Measurements from ENCODE around the gene PATL1.

PATL1 gene

DNA sequence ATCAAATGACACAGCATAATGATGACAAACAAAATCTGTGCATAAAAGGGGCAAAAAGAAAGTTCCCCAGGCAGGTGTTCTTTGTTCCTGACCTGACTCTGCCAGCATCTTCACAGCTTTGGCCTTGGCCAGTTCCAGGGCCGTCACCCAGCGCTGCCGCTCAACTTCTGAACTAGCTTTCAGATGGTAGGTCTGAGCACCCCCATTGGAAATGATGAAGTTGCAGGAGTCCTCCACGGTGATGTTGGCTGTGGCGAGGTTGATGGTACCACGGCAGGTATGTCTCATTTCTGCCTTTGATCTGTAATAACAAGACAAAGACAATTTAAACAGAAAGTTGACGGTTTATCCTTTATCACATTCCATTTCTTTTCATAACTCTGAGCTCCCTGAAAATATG is 58.5 kb downstream of the PATL1 start:
- peaks cover 24 to 97% (median 75%) of the 10 kb centered on the region in 11 experiments; a peak in 19 of 22 replicates for H4K20me1 ChIP-seq
- TF ChIP-seq Cebpa-rat (IDR thresholded peaks at IDR 0.05), result no peak
- no peaks in the 10 kb centered on the region for H3K9me3 ChIP-seq (replicated peaks in 1 of 11)
- no peak overlapping the region for H3K4me2 ChIP-seq
- no peaks in the 10 kb centered on the region for H3K27me3 ChIP-seq
- H3K4me3 ChIP-seq, result no peak overlapping the region
- peaks cover 56 to 85% (median 69%) of the 10 kb centered on the region in 11 experiments for H3K36me3 ChIP-seq
- no peak overlapping the region for H3K9ac ChIP-seq
- no peak overlapping the region for H3K27ac ChIP-seq
- peaks cover 26 to 35% (median 32%) of the 10 kb centered on the region in 10 experiments for H3K4me1 ChIP-seq

DNA sequence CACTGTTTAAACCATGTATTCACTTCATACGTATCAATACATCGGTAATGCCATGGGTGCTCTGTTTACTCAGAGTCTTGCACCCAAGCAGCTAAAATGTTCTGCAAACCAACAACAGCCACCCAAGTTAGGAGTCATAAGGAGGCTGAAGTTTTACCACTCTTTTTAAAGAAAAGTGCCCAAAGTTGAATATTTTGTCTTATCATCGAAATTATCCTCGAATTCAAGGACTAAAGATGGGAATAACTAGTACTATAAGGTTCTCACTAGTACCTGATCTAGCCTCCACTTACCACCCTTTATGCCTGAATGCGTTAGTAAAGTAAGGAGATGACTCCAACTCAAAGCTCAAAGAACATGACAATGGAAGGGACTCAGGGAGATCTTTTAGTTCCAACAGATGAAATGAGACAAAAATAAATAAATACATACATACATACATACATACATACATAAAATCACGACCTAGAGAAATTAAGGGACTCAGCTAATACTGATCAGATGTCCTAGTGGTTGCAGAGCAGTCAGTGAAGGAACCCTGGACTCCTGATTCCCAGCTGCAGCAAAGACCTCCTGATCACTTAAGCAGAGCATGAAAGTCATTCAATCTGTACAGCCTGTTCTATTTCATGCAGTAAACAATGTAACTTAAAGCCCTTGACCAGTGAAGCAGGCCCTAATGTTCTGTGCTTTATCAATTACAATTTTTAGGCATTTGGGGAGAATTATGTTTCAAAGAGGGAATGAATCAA is 61.0 kb downstream of the PATL1 start:
- Histone ChIP-seq H4K20me1 (peaks cover 23 to 97% (median 78%) of the 10 kb centered on the region in 11 experiments; a peak in 19 of 22 replicates), H3K4me2 (no peak overlapping the region), H3K4me3 (no peak overlapping the region), H3K36me3 (peaks cover 80 to 100% (median 92%) of the 10 kb centered on the region in 11 experiments), H3K27ac (no peak overlapping the region), H3K27me3 (no peaks in the 10 kb centered on the region), H3K9me3 (replicated peaks in 1 of 11) (no peaks in the 10 kb centered on the region), H3K4me1 (peaks cover 7 to 16% (median 12%) of the 10 kb centered on the region in 10 experiments), H3K9ac (no peak overlapping the region)
- no peak for TF ChIP-seq Cebpa-rat (IDR thresholded peaks at IDR 0.05)

DNA sequence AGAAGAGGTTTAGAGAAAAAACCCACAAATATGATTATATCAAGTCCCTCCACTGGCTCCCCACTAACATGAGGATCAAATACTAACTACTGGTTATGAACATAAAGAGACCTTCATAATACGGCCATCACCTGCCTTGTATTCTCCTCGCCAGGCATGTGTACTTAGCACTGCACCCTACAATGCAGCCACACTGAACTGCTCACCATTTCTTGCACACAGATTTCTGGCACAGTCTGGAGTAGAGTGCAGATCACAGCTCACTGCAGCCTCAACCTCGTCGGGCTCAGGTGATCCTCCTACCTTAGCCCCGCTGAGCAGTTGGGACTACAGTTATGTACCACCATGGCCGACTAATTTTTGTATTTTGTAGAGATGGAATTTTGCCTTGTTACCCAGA is 66.4 kb downstream of the PATL1 start:
- H3K9ac ChIP-seq, result no peak overlapping the region
- TF ChIP-seq Cebpa-rat (IDR thresholded peaks at IDR 0.05), result no peak
- H4K20me1 ChIP-seq, result peaks cover 11 to 63% (median 53%) of the 10 kb centered on the region in 11 experiments; a peak in 18 of 22 replicates
- no peaks in the 10 kb centered on the region for H3K27me3 ChIP-seq
- H3K4me3 ChIP-seq, result no peak overlapping the region
- H3K36me3 ChIP-seq, result peaks cover 99 to 100% (median 100%) of the 10 kb centered on the region in 11 experiments
- H3K4me1 ChIP-seq, result no peaks in the 10 kb centered on the region
- H3K9me3 ChIP-seq (replicated peaks in 1 of 11), result no peaks in the 10 kb centered on the region
- H3K27ac ChIP-seq, result no peak overlapping the region
- H3K4me2 ChIP-seq, result no peak overlapping the region

DNA sequence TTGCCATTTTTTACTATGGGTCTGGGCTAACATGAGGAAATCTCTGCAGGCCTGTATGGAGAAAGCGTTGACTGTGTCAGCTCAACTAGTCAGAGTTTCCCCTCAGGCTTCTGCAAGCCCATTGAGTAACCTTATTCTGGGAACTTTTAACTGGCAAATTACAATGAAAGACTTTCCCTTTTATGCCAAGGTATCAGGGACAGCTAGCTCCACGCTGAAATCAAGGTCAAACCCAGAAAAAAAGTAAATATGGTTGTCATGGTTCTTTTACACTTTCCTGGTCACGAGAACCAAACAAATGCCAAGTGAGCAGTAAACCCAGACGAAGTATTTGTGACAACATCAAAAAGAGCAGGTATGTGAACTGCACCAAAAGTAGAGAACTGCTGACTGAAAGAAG is 67.0 kb downstream of the PATL1 start:
- H3K4me1 ChIP-seq, result no peaks in the 10 kb centered on the region
- no peak overlapping the region for H3K27ac ChIP-seq
- H3K4me3 ChIP-seq, result no peak overlapping the region
- no peaks in the 10 kb centered on the region for H3K9me3 ChIP-seq (replicated peaks in 1 of 11)
- no peak overlapping the region for H3K4me2 ChIP-seq
- no peak overlapping the region for H3K9ac ChIP-seq
- no peak for TF ChIP-seq Cebpa-rat (IDR thresholded peaks at IDR 0.05)
- peaks cover 99 to 100% (median 100%) of the 10 kb centered on the region in 11 experiments for H3K36me3 ChIP-seq
- peaks cover 11 to 66% (median 51%) of the 10 kb centered on the region in 11 experiments; a peak in 18 of 22 replicates for H4K20me1 ChIP-seq
- H3K27me3 ChIP-seq, result no peaks in the 10 kb centered on the region

DNA sequence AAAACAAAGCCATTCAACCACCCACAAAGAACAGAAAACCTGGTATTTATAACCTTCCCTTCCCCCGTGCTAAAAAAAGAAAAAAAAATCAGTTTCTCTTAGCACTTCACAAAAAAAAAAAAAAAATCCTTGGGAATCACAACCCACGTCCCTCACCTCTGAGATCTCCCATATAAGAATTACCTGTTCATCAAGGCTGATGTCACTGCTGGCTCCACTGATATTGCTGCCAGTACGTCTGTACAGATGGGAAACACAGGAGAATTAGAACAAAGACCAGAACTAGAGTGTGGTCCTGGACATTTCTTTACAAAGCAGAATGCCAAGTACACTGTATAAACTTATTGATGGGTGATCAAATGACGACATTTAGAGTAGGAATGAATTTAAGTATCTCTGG is 68.2 kb downstream of the PATL1 start:
- Histone ChIP-seq H3K4me3 (no peak overlapping the region), H3K9ac (no peak overlapping the region), H3K36me3 (peaks cover 99 to 100% (median 100%) of the 10 kb centered on the region in 11 experiments), H3K9me3 (replicated peaks in 1 of 11) (no peaks in the 10 kb centered on the region), H3K27me3 (no peaks in the 10 kb centered on the region), H3K27ac (no peak overlapping the region), H4K20me1 (peaks cover 17 to 66% (median 45%) of the 10 kb centered on the region in 11 experiments; a peak in 18 of 22 replicates), H3K4me2 (no peak overlapping the region), H3K4me1 (no peaks in the 10 kb centered on the region)
- no peak for TF ChIP-seq Cebpa-rat (IDR thresholded peaks at IDR 0.05)

DNA sequence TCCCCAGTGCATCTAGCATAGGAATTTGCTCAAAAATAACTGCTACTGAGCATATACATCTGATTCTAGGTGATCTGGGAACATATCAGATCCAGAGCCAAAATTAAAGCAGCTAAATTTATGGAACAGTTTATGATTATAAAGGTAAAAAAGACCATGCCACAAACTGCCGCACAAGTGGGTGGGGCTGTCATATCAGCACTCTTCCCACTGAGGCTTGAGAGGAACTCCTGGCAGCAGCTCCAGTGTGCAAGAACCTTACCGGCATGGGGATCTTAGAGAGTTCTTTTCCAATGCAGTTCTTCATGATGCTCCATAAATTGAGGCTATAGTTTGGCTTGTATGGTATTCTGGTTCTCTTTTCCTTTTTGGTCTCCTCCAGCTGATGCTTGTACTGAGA is 68.6 kb downstream of the PATL1 start:
- no peak for TF ChIP-seq Cebpa-rat (IDR thresholded peaks at IDR 0.05)
- Histone ChIP-seq H3K9me3 (replicated peaks in 1 of 11) (no peaks in the 10 kb centered on the region), H4K20me1 (peaks cover 17 to 66% (median 44%) of the 10 kb centered on the region in 11 experiments; a peak in 18 of 22 replicates), H3K4me1 (no peaks in the 10 kb centered on the region), H3K4me3 (no peak overlapping the region), H3K4me2 (no peak overlapping the region), H3K9ac (no peak overlapping the region), H3K36me3 (peaks cover 99 to 100% (median 100%) of the 10 kb centered on the region in 11 experiments), H3K27ac (no peak overlapping the region), H3K27me3 (no peaks in the 10 kb centered on the region)

DNA sequence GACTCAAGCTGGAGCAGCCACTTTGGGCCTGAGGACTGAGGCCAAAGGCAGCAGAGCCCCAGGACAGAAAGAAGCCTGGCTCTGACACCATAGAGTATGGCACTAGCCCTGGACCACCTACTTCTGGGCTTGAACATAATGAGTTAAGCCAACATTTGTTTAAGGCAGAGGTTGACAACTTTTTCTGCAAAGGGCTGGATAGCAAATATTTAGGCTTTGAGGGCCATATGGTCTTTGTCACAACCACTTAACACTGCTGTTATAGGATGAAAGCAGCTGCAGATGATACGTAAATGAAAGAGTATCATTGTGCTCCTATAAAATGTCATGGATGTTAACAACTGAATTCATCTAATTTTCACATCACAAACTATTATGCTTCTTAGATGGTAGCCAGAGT is 69.9 kb downstream of the PATL1 start:
- Histone ChIP-seq H3K9ac (no peak overlapping the region), H3K27ac (no peak overlapping the region), H3K4me1 (no peaks in the 10 kb centered on the region), H3K27me3 (no peaks in the 10 kb centered on the region), H3K36me3 (peaks cover 99 to 100% (median 100%) of the 10 kb centered on the region in 11 experiments), H3K4me2 (no peak overlapping the region), H3K4me3 (no peak overlapping the region), H4K20me1 (peaks cover 14 to 53% (median 31%) of the 10 kb centered on the region in 11 experiments; a peak in 18 of 22 replicates), H3K9me3 (replicated peaks in 1 of 11) (no peaks in the 10 kb centered on the region)
- TF ChIP-seq Cebpa-rat (IDR thresholded peaks at IDR 0.05), result no peak
